Left hindlimb (tissue), 1 donor: ENCODE results near the gene ENTHD1.
"Not testable (repeated sequence)": the region's sequence is repeated elsewhere in the genome, so short reads cannot be mapped to it uniquely, and the experiment has no call there.

ENCODE experiments used
- DNase-seq: peaks from one replicate; pipeline ENCODE4 v3.0.0-alpha.2; 2018

Gene ENTHD1

DNA sequence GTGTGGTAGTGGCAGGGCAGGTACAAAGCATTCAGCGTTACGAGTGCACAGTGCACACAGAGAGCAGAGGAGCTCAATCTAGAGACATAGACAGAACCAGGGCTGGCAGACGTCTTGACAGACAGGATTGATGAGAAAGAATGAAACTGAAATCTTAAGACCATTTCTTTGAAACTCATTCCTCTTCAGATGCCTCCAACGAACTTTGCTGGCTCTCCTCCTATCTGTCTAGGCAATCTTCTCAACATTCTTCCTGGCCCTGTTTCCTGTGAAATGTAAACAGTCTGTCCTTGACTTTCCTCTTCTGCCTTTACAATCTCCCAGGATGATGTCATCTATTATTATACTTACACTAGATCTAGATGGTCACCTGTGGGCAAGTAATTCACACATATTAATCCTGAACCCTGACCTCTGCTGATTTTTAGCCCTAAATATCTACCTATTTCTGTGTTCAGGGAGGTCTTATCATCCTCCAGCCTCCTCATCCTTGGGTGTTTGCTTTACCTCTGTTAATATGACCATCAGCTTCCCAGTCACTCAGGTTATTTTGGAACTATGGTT lies 119.5 kb downstream of the ENTHD1 start:
- DNase-seq, result no peak

DNA sequence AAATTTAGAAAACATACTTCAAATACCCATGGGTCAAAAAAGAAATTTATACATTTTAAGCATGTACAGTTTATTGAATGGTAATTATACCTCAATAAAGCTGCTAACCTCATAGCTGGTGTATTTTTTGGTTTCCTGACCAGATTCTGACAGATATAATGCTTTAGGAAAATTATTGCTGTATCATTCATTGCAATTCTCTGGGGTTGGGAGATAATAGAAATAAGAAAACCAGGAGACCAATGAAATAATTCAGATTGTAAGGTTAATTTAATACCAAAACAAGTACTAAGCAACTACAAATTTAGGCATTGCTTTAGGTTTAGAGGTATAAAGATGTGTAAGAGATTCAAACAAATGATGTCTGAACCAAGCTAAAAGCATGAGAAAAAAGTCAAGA lies 120.1 kb downstream of the ENTHD1 start:
- no peak for DNase-seq

- DNase-seq, result no peak
Measured at GRCh38 chr22:39771486-39771885, 122.1 kb downstream of the ENTHD1 start.

- DNase-seq, result no peak
Measured at GRCh38 chr22:39765661-39766060, 127.9 kb downstream of the ENTHD1 start.

GRCh38 chr22:39765046-39765445 lies 128.5 kb downstream of the ENTHD1 start:
- DNase-seq, result no peak

- DNase-seq, result no peak
Measured at GRCh38 chr22:39763276-39763675, 130.3 kb downstream of the ENTHD1 start.

DNA sequence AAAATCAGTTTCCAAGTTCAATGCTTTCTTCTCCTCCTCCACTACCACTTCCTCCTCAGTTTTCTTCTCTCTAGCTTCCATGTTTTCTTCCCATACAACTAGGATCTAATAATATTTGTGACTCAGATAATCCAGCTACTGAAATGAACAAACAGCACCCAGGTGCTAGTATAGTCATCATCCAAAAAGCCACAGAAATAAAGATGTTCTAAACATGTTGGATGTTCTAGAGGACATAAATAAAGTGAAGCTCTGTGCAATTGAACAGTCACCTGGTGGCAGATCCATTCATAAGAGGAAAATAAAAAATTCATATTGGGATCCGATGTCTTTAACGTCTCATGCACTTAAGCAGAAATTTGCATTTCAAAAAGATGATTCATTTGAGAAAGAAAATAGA lies 142.8 kb downstream of the ENTHD1 start:
- no peak for DNase-seq

DNA sequence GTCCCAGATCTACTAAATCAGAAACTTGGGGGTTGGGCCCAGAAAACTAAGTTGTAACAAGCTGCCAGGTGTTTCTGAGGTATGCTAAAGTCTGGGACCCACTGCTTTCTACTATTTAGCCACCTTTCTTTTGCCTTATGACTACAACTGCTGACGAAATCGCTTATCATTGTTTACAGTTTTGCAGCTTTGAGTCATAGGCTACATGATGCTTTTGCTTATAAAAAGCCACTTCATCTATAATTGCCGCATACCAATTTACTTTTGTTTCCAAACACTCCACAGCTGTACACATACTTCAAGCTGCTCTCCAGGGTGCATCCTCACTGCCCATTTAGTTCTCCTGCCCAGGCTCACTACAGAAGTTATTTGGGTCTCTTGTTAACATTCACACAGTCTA lies 144.7 kb downstream of the ENTHD1 start:
- no peak for DNase-seq

GRCh38 chr22:39746600-39747262 lies 146.8 kb downstream of the ENTHD1 start:
- DNase-seq, result no peak

GRCh38 chr22:39745789-39746188 lies 147.8 kb downstream of the ENTHD1 start:
- DNase-seq, result no peak

DNA sequence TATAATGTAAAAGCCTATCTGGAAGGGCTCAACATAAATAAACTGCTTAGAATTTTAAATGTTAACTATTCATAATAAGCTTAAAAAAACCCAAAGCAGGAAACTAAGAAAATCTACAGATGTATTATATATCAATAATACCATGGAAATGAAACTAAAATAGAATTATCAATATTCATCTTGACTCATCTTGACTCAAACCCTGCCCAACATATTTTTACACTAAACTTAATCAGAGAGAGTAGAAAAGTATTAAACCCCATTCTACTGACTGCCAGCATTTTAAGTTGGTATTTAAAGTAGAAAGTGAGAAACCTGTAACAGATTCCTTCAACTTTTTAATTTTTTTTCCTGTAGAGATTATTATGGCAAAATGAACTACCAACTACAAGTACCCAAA lies 149.2 kb downstream of the ENTHD1 start:
- no peak for DNase-seq

- DNase-seq, result no peak
Measured at GRCh38 chr22:39743935-39744334, 149.6 kb downstream of the ENTHD1 start.

GRCh38 chr22:39739338-39740027 lies 154.1 kb downstream of the ENTHD1 start:
- DNase-seq, result no peak

- no peak for DNase-seq
Measured at GRCh38 chr22:39738746-39739145, 154.8 kb downstream of the ENTHD1 start.

DNA sequence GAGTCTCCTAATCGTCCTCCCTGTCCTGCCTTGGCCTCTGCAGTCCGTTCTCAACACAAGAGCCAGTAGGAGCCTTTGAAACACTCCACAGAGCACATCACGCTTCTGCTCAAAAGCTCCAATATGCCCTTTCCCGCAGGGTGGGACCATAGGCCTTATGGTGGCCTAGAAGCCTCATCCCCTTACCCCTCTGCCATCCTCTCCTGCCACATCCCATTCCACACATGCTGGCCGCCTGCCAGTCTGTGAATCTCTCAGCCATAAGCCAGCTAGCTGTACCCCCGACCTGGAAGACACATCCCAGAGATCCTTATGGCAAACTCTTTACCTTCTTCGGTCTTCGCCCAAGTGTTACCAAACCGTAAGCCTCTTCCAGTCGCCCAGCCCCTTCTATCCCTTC lies 157.8 kb downstream of the ENTHD1 start:
- no peak for DNase-seq

- no peak for DNase-seq
Measured at GRCh38 chr22:39734866-39735265, 158.7 kb downstream of the ENTHD1 start.

DNA sequence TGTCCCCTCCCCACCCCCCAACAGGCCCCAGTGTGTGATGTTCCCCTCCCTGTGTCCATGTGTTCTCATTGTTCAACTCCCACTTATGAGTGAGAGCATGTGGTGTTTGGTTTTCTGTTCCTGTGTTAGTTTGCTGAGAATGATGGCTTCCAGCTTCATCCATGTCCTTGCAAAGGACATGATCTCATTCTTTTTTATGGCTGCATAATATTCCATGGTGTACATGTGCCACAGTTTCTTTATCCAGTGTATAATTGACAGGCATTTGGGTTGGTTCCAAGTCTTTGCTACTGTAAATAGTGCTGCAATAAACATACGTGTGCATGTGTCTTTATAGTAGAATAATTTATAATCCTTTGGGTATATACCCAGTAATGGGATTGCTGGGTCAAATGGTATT lies 159.5 kb downstream of the ENTHD1 start:
- not testable (repeated sequence) for DNase-seq

GRCh38 chr22:39733191-39733590 lies 160.4 kb downstream of the ENTHD1 start:
- no peak for DNase-seq

- no peak for DNase-seq
Measured at GRCh38 chr22:39732625-39733024, 160.9 kb downstream of the ENTHD1 start.

GRCh38 chr22:39731881-39732555 lies 161.5 kb downstream of the ENTHD1 start:
- no peak for DNase-seq

- no peak for DNase-seq
Measured at GRCh38 chr22:39731481-39731880, 162.1 kb downstream of the ENTHD1 start.

DNA sequence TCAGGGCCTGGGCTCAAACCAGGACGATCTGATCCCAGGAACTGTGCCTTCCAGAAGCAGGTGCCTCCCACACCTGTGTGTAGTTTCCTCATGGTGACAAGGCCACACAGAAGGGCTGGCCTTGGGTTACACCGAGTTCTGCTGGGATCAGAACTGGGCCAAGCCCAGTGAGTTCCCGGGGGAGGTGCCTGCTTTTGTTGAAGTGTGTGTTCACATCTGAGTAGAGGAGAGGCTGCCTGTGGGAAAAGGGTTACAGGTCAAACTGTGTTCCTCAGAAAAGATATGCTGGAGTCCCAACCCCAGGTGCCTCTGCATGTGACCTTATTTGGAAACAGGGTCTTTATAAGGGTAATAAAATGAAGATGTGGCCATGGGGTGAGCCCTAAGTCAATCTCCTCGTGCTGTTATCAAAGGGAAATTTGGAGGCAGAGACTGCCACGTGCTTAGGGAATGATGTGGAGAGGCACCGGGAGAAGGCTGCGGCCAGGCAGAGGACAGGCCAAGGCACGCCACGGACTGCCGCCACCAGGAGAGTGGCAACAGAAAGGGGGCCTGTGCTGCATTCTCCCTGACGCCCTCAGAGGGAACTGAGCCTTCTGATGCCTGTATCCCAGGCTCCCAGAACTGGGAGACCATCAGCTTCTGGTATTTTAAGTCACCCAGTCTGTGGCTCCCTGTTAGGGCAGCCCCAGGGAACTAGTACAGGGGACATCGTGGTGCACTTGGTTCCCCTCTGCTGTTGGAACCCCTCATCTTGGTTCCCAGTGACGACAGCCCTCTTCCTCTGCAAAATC lies 164.2 kb downstream of the ENTHD1 start:
- DNase-seq, result no peak

- no peak for DNase-seq
Measured at GRCh38 chr22:39728236-39728860, 165.2 kb downstream of the ENTHD1 start.
